ENCODE results near the gene CAVIN2. TPM values are rescaled to one million over a fixed set of nuclear protein-coding genes. Genes with fewer than 3 reads are reported as not detected.

The CAVIN2 gene
- total RNA-seq, 1 donor from 2014 or later, result 3.7 TPM

- no peak overlapping the region for H3K4me3 ChIP-seq (ENCODE audit: low read depth, low read length)
- H3K27me3 ChIP-seq (ENCODE audit: control insufficient read depth, insufficient read depth, low read length), result no peaks in the 10 kb centered on the region
- no peak for FAIRE-seq
- DNase-seq (ENCODE audit: low read depth), result no peak
- no peaks in the 10 kb centered on the region for H3K36me3 ChIP-seq (ENCODE audit: control insufficient read depth, insufficient read depth, low read length)
- no peak for TF ChIP-seq CTCF (IDR thresholded peaks at IDR 0.05; ENCODE audit: insufficient read depth, low read length, severe bottlenecking)
These were observed 35.3 kb upstream of the CAVIN2 start for GRCh38 chr2:191881982-191882816.

GRCh38 chr2:191878548-191879279 lies 31.8 kb upstream of the CAVIN2 start:
- DNase-seq (ENCODE audit: low read depth), result peak; percentile 85
- no peak for FAIRE-seq

GRCh38 chr2:191877875-191878274 lies 31.0 kb upstream of the CAVIN2 start:
- Histone ChIP-seq H3K27me3 (ENCODE audit: control insufficient read depth, insufficient read depth, low read length) (no peaks in the 10 kb centered on the region), H3K36me3 (ENCODE audit: control insufficient read depth, insufficient read depth, low read length) (no peaks in the 10 kb centered on the region), H3K4me3 (ENCODE audit: low read depth, low read length) (no peak overlapping the region)
- DNase-seq (ENCODE audit: low read depth) (no peak), FAIRE-seq (no peak)
- TF ChIP-seq CTCF (IDR thresholded peaks at IDR 0.05; ENCODE audit: insufficient read depth, low read length, severe bottlenecking), result no peak

More at GRCh38 chr2:191878548-191879279, 31.8 kb upstream of the CAVIN2 start:
- H3K4me3 ChIP-seq (ENCODE audit: low read depth, low read length), result no peak overlapping the region
- no peaks in the 10 kb centered on the region for H3K27me3 ChIP-seq (ENCODE audit: control insufficient read depth, insufficient read depth, low read length)
- no peaks in the 10 kb centered on the region for H3K36me3 ChIP-seq (ENCODE audit: control insufficient read depth, insufficient read depth, low read length)
- no peak for TF ChIP-seq CTCF (IDR thresholded peaks at IDR 0.05; ENCODE audit: insufficient read depth, low read length, severe bottlenecking)

- H3K4me3 ChIP-seq (ENCODE audit: low read depth, low read length), result no peak overlapping the region
- DNase-seq (ENCODE audit: low read depth) (no peak), FAIRE-seq (no peak)
- H3K36me3 ChIP-seq (ENCODE audit: control insufficient read depth, insufficient read depth, low read length), result no peaks in the 10 kb centered on the region
- TF ChIP-seq CTCF (IDR thresholded peaks at IDR 0.05; ENCODE audit: insufficient read depth, low read length, severe bottlenecking), result no peak
- H3K27me3 ChIP-seq (ENCODE audit: control insufficient read depth, insufficient read depth, low read length), result no peaks in the 10 kb centered on the region
These were observed 29.0 kb upstream of the CAVIN2 start for GRCh38 chr2:191875859-191876258.

- TF ChIP-seq CTCF (IDR thresholded peaks at IDR 0.05; ENCODE audit: insufficient read depth, low read length, severe bottlenecking), result peak; percentile 27
- no peak overlapping the region for H3K4me3 ChIP-seq (ENCODE audit: low read depth, low read length)
- DNase-seq (ENCODE audit: low read depth) (no peak), FAIRE-seq (no peak)
- H3K27me3 ChIP-seq (ENCODE audit: control insufficient read depth, insufficient read depth, low read length), result no peaks in the 10 kb centered on the region
- no peaks in the 10 kb centered on the region for H3K36me3 ChIP-seq (ENCODE audit: control insufficient read depth, insufficient read depth, low read length)
These were observed 23.9 kb upstream of the CAVIN2 start for GRCh38 chr2:191870744-191871143.

All from bronchial epithelial cell (primary cell).